SK-N-SH treated with all-trans-retinoic acid at 6 μM for 48 hours (cell line): ENCODE measurements around the gene MARK1.

Experiments
- ATAC-seq: fragments of 200-7000 bp; cut with Tn5 transposase; 3 replicates; pipeline ENCODE4 v1.9.1; 2020; ENCODE audit warnings: mild to moderate bottlenecking, moderate library complexity
- ARNTL ChIP-seq: fragments of 450-650 bp; formaldehyde crosslinking; IDR thresholded peaks from 2 replicates; pipeline ENCODE4 v1.5.0; 2020; ENCODE audit warnings: low read depth, mild to moderate bottlenecking, moderate library complexity, borderline replicate concordance
- BACH2 ChIP-seq: fragments of 250-450 bp; sonication (Bioruptor Pico); IDR thresholded peaks from 2 replicates; pipeline ENCODE4 v1.9.0; 2021; ENCODE audit warnings: mild to moderate bottlenecking, borderline replicate concordance
- CSRNP3 ChIP-seq: fragments of 250-450 bp; sonication (Bioruptor Pico); IDR thresholded peaks from 2 replicates; pipeline ENCODE4 v1.5.1; 2021; ENCODE audit warnings: mild to moderate bottlenecking, moderate library complexity
- ESRRG ChIP-seq: fragments of 250-450 bp; sonication (Bioruptor Pico); IDR thresholded peaks from 2 replicates; pipeline ENCODE4 v1.6.1; 2021; ENCODE audit warnings: mild to moderate bottlenecking
- GLIS3 ChIP-seq: fragments of 250-450 bp; sonication (Bioruptor Pico); IDR thresholded peaks from 2 replicates; pipeline ENCODE4 v1.5.0; 2020; ENCODE audit warnings: mild to moderate bottlenecking, moderate library complexity
- ISL1 ChIP-seq: fragments of 250-450 bp; sonication (Bioruptor Pico); IDR thresholded peaks from 2 replicates; pipeline ENCODE4 v2.1.2; 2022; ENCODE audit warnings: mild to moderate bottlenecking, moderate library complexity
- OSR1 ChIP-seq: fragments of 250-450 bp; sonication (Bioruptor Pico); IDR thresholded peaks from 2 replicates; pipeline ENCODE4 v1.8.0; 2022; ENCODE audit warnings: moderate library complexity, mild to moderate bottlenecking, inconsistent platforms
- PATZ1 ChIP-seq: fragments of 250-450 bp; sonication (Bioruptor Pico); IDR thresholded peaks from 2 replicates; pipeline ENCODE4 v1.8.0; 2020; ENCODE audit warnings: mild to moderate bottlenecking, moderate library complexity, borderline replicate concordance
- PPARA ChIP-seq: fragments of 250-450 bp; sonication (Bioruptor Pico); IDR thresholded peaks from 2 replicates; pipeline ENCODE4 v1.5.0; 2020; ENCODE audit warnings: mild to moderate bottlenecking, borderline replicate concordance
- RARB ChIP-seq: fragments of 250-450 bp; sonication (Bioruptor Pico); IDR thresholded peaks from 2 replicates; pipeline ENCODE4 v1.8.0; 2021; ENCODE audit warnings: mild to moderate bottlenecking, moderate library complexity
- SNAI2 ChIP-seq: fragments of 250-450 bp; sonication (Bioruptor Pico); IDR thresholded peaks from 2 replicates; pipeline ENCODE4 v1.5.0; 2020; ENCODE audit warnings: mild to moderate bottlenecking, moderate library complexity
- ZC3H10 ChIP-seq: fragments of 250-450 bp; sonication (Bioruptor Pico); IDR thresholded peaks from 2 replicates; pipeline ENCODE4 v1.5.1; 2021; ENCODE audit warnings: mild to moderate bottlenecking, moderate library complexity
- ZFP3 ChIP-seq: fragments of 250-450 bp; sonication (Bioruptor Pico); IDR thresholded peaks from 2 replicates; pipeline ENCODE4 v1.5.0; 2020; ENCODE audit warnings: mild to moderate bottlenecking, moderate library complexity
- ZFP30 ChIP-seq: fragments of 450-650 bp; formaldehyde crosslinking; IDR thresholded peaks from 2 replicates; pipeline ENCODE4 v1.5.0; 2022; ENCODE audit warnings: mild to moderate bottlenecking, moderate library complexity
- ZNF565 ChIP-seq: fragments of 450-650 bp; formaldehyde crosslinking; conservative IDR thresholded peaks from 2 replicates; pipeline ENCODE4 v1.5.0; 2020; ENCODE audit warnings: low read depth, mild to moderate bottlenecking, moderate library complexity
- ZNF70 ChIP-seq: fragments of 450-650 bp; formaldehyde crosslinking; IDR thresholded peaks from 2 replicates; pipeline ENCODE4 v1.5.0; 2020; ENCODE audit warnings: mild to moderate bottlenecking, moderate library complexity
- ZNF8 ChIP-seq: fragments of 450-650 bp; formaldehyde crosslinking; IDR thresholded peaks from 2 replicates; pipeline ENCODE4 v1.5.0; 2020; ENCODE audit warnings: mild to moderate bottlenecking, moderate library complexity
- TF ChIP-seq, protein P1 (sequence below): fragments of 250-450 bp; sonication (Bioruptor Pico); IDR thresholded peaks from 2 replicates; pipeline ENCODE4 v1.8.0; 2021; ENCODE audit warnings: low read depth, mild to moderate bottlenecking, moderate library complexity, borderline replicate concordance
- TF ChIP-seq, protein P2 (sequence below): fragments of 250-450 bp; sonication (Bioruptor Pico); IDR thresholded peaks from 2 replicates; pipeline ENCODE4 v1.5.1; 2020; ENCODE audit warnings: low read depth, mild to moderate bottlenecking, moderate library complexity

MARK1 gene

DNA sequence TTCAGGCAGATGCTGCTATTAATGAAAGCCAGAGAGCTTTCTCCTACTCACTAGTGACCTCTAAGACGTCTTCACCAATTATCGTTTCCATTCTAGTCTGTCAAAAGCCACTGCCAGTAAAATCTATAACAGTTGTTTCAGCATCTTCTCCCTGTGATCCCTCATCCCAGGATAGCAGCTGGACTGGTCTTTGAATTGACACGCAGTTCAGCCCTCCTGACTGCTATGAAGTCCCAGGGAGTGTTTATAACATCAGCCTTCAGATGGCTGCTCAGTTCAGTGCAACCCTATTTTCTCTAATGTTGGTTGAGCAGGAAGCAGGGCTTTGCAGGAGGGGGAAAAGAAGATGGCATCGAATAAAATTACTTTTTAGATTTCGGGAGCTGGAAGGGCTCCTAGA lies 23.6 kb upstream of the MARK1 start (continued):
- TF ChIP-seq CSRNP3 (CRISPR knock-in tag) (no peak), ZC3H10 (CRISPR knock-in tag) (no peak), BACH2 (CRISPR knock-in tag) (no peak), PATZ1 (CRISPR knock-in tag) (no peak), ESRRG (CRISPR knock-in tag) (no peak)

- no peak for ATAC-seq
- TF ChIP-seq BACH2 (CRISPR knock-in tag) (no peak), GLIS3 (no peak), SNAI2 (no peak), CSRNP3 (CRISPR knock-in tag) (no peak), ARNTL (CRISPR knock-in tag) (no peak), ZFP3 (CRISPR knock-in tag) (no peak), ZFP30 (CRISPR knock-in tag) (no peak), ZNF565 (CRISPR knock-in tag) (no peak), OSR1 (CRISPR knock-in tag) (no peak), ISL1 (CRISPR knock-in tag) (no peak), ESRRG (CRISPR knock-in tag) (no peak), ZNF70 (CRISPR knock-in tag) (no peak), PPARA (no peak), RARB (CRISPR knock-in tag) (no peak), ZNF8 (CRISPR knock-in tag) (no peak)
- TF ChIP-seq, protein P1, sequence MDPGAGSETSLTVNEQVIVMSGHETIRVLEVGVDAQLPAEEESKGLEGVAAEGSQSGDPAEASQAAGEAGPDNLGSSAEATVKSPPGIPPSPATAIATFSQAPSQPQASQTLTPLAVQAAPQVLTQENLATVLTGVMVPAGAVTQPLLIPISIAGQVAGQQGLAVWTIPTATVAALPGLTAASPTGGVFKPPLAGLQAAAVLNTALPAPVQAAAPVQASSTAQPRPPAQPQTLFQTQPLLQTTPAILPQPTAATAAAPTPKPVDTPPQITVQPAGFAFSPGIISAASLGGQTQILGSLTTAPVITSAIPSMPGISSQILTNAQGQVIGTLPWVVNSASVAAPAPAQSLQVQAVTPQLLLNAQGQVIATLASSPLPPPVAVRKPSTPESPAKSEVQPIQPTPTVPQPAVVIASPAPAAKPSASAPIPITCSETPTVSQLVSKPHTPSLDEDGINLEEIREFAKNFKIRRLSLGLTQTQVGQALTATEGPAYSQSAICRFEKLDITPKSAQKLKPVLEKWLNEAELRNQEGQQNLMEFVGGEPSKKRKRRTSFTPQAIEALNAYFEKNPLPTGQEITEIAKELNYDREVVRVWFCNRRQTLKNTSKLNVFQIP, result no peak
- TF ChIP-seq, protein P2, sequence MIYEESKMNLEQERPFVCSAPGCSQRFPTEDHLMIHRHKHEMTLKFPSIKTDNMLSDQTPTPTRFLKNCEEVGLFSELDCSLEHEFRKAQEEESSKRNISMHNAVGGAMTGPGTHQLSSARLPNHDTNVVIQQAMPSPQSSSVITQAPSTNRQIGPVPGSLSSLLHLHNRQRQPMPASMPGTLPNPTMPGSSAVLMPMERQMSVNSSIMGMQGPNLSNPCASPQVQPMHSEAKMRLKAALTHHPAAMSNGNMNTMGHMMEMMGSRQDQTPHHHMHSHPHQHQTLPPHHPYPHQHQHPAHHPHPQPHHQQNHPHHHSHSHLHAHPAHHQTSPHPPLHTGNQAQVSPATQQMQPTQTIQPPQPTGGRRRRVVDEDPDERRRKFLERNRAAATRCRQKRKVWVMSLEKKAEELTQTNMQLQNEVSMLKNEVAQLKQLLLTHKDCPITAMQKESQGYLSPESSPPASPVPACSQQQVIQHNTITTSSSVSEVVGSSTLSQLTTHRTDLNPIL (CRISPR knock-in tag), result no peak
Measured at GRCh38 chr1:220507085-220507484, 20.9 kb upstream of the MARK1 start.

GRCh38 chr1:220511179-220511578 lies 16.8 kb upstream of the MARK1 start:
- ATAC-seq, result peak; percentile 62
- TF ChIP-seq ISL1 (CRISPR knock-in tag), result no peak
- TF ChIP-seq PPARA, result no peak
- TF ChIP-seq OSR1 (CRISPR knock-in tag), result no peak
- no peak for TF ChIP-seq ZNF70 (CRISPR knock-in tag)
- TF ChIP-seq, protein P2 (CRISPR knock-in tag), result no peak
- no peak for TF ChIP-seq PATZ1 (CRISPR knock-in tag)
- TF ChIP-seq SNAI2, result no peak
